IMR-90 (cell line): ENCODE measurements around the gene G3BP1. TPM values are rescaled to one million over a fixed set of nuclear protein-coding genes. Genes with fewer than 3 reads are reported as not detected.

Source experiments
- ATAC-seq: fragments of 200-7000 bp; cut with Tn5 transposase; 2 replicates; pipeline ENCODE4 v1.9.1; 2020; ENCODE audit warnings: low read depth, mild to moderate bottlenecking, moderate library complexity
- BruUV-seq: library from RNA; stranded (reverse); fragments of 400-500 nt; replicated peaks from 2 replicates; lab custom pipeline; 2021; lab: Mats Ljungman, UMichigan
- CTCF ChIA-PET: fragments of 300-600 bp; formaldehyde crosslinking; extraction: SDS; loops from one replicate; lab custom pipeline; 2021; ENCODE audit warnings: antibody characterized with exemption; lab: Yijun Ruan, JAX
- POLR2A ChIA-PET: fragments of 300-600 bp; sonication (Branson Sonifier 250); formaldehyde crosslinking; loops from one replicate; lab custom pipeline; 2022; ENCODE audit warnings: antibody characterized with exemption; ENCODE audit not compliant: unreplicated experiment; lab: Charles Lee
- DNase-seq: peaks from one replicate; pipeline ENCODE4 v3.0.0; 2013
- H2AFZ ChIP-seq: replicated peaks from 2 replicates; pipeline ENCODE3; 2013; ENCODE audit warnings: low read length, mild to moderate bottlenecking; ENCODE audit not compliant: poor library complexity
- H2AK5ac ChIP-seq: 2 replicates; pipeline ENCODE4 v1.6.1; 2013; ENCODE audit warnings: low read depth, low read length, inconsistent platforms
- H2AK9ac ChIP-seq: replicated peaks from 2 replicates; pipeline ENCODE3; 2013; ENCODE audit warnings: mild to moderate bottlenecking, low read depth, low read length, moderate library complexity; ENCODE audit not compliant: poor library complexity
- H2BK120ac ChIP-seq: 2 replicates; pipeline ENCODE4 v1.6.1; 2013; ENCODE audit warnings: low read depth, low read length, inconsistent platforms
- H2BK15ac ChIP-seq: 3 replicates; pipeline ENCODE4 v1.6.1; 2013; ENCODE audit warnings: low read depth, low read length, inconsistent platforms
- H2BK20ac ChIP-seq: 2 replicates; pipeline ENCODE4 v1.6.1; 2013; ENCODE audit warnings: low read depth, mild to moderate bottlenecking, inconsistent platforms, low read length, moderate library complexity
- H2BK5ac ChIP-seq: 2 replicates; pipeline ENCODE4 v1.6.1; 2013; ENCODE audit warnings: mild to moderate bottlenecking, low read depth, low read length, inconsistent platforms; ENCODE audit not compliant: poor library complexity, severe bottlenecking
- H3K14ac ChIP-seq: replicated peaks from 2 replicates; pipeline ENCODE4 v1.6.1; 2013; ENCODE audit warnings: low read depth, low read length, inconsistent platforms
- H3K18ac ChIP-seq: 2 replicates; pipeline ENCODE4 v1.6.1; 2013; ENCODE audit warnings: low read depth, low read length, control low read depth
- H3K23ac ChIP-seq: 2 replicates; pipeline ENCODE4 v1.6.1; 2013; ENCODE audit warnings: low read depth, low read length, inconsistent platforms
- H3K27ac ChIP-seq: 2 replicates; pipeline ENCODE4 v1.5.1; 2013; ENCODE audit warnings: mild to moderate bottlenecking, control low read depth, low read length; ENCODE audit not compliant: insufficient read depth
- H3K27me3 ChIP-seq: 2 replicates; pipeline ENCODE4 v1.6.1; 2013; ENCODE audit warnings: low read length; ENCODE audit not compliant: control insufficient read depth, insufficient read depth
- H3K36me3 ChIP-seq: 2 replicates; pipeline ENCODE4 v1.6.1; 2013; ENCODE audit warnings: low read length, mixed read lengths; ENCODE audit not compliant: control insufficient read depth, insufficient read depth
- H3K4ac ChIP-seq: 2 replicates; pipeline ENCODE4 v1.6.1; 2013; ENCODE audit warnings: low read depth, low read length, inconsistent platforms
- H3K4me1 ChIP-seq: 2 replicates; pipeline ENCODE4 v1.6.1; 2013; ENCODE audit warnings: low read length, mixed read lengths; ENCODE audit not compliant: control insufficient read depth, insufficient read depth
- H3K4me2 ChIP-seq: 2 replicates; pipeline ENCODE4 v1.6.1; 2013; ENCODE audit warnings: low read depth, mild to moderate bottlenecking, control low read depth, low read length, moderate library complexity
- H3K4me3 ChIP-seq: 2 replicates; pipeline ENCODE4 v1.5.1; 2013; ENCODE audit warnings: low read depth, mild to moderate bottlenecking, control low read depth, low read length, moderate library complexity; ENCODE audit not compliant: insufficient read depth
- H3K56ac ChIP-seq: 2 replicates; pipeline ENCODE4 v1.6.1; 2013; ENCODE audit warnings: low read length, inconsistent platforms; ENCODE audit not compliant: insufficient read depth; ENCODE audit errors: extremely low read depth
- H3K79me1 ChIP-seq, 2 experiments: 2 replicates each; pipeline ENCODE4 v1.6.1; 2013; ENCODE audit warnings: low read length in 2 of 2, inconsistent platforms in 1 of 2, low read depth in 1 of 2
- H3K9ac ChIP-seq: 2 replicates; pipeline ENCODE4 v1.6.1; 2013; ENCODE audit warnings: low read depth, low read length, control low read depth
- H3K9me1 ChIP-seq: 2 replicates; pipeline ENCODE4 v1.6.1; 2013; ENCODE audit warnings: low read length, inconsistent platforms; ENCODE audit not compliant: insufficient read depth
- H3K9me3 ChIP-seq: 2 replicates; pipeline ENCODE4 v1.6.1; 2013; ENCODE audit warnings: low read length; ENCODE audit not compliant: control insufficient read depth, insufficient read depth
- H4K20me1 ChIP-seq: 2 replicates; pipeline ENCODE4 v1.6.1; 2013; ENCODE audit warnings: low read length, inconsistent platforms; ENCODE audit not compliant: insufficient read depth
- H4K5ac ChIP-seq: 2 replicates; pipeline ENCODE4 v1.6.1; 2013; ENCODE audit warnings: mild to moderate bottlenecking, low read depth, low read length, control low read depth
- H4K8ac ChIP-seq, 2 experiments: 2 replicates each; pipeline ENCODE4 v1.6.1; 2013; ENCODE audit warnings: low read depth in 2 of 2, low read length in 2 of 2, control low read depth in 1 of 2, inconsistent platforms in 1 of 2
- H4K91ac ChIP-seq: 2 replicates; pipeline ENCODE4 v1.6.1; 2013; ENCODE audit warnings: low read depth, low read length, inconsistent platforms; ENCODE audit not compliant: insufficient read depth
- CTCF ChIP-seq: conservative IDR thresholded peaks from 2 replicates; pipeline ENCODE4 v1.5.1; 2012; ENCODE audit warnings: mild to moderate bottlenecking, low read depth, low read length, improper control_type of control experiment
- FOS ChIP-seq: fragments of 150-350 bp; IDR thresholded peaks from 2 replicates; pipeline ENCODE4 v1.6.1; 2016; ENCODE audit warnings: low read depth, low read length
- MAFK ChIP-seq: IDR thresholded peaks from 2 replicates; pipeline ENCODE4 v1.6.1; 2012; ENCODE audit warnings: low read depth, low read length, improper control_type of control experiment
- POLR2A ChIP-seq: IDR thresholded peaks from 2 replicates; pipeline ENCODE4 v1.6.1; 2012; ENCODE audit warnings: mild to moderate bottlenecking, low read depth, low read length
- RAD21 ChIP-seq: IDR thresholded peaks from 2 replicates; pipeline ENCODE4 v1.6.1; 2012; ENCODE audit warnings: low read length, improper control_type of control experiment
- RCOR1 ChIP-seq: IDR thresholded peaks from 2 replicates; pipeline ENCODE4 v1.6.1; 2012; ENCODE audit warnings: mild to moderate bottlenecking, low read length, improper control_type of control experiment; ENCODE audit not compliant: insufficient replicate concordance
- SMC3 ChIP-seq: fragments of 150-350 bp; IDR thresholded peaks from 2 replicates; pipeline ENCODE4 v1.6.1; 2016; ENCODE audit warnings: low read depth, mild to moderate bottlenecking, antibody characterized with exemption, low read length, moderate library complexity
- WGBS, 2 experiments: methylation state at CpG; one replicate each; pipeline versions ENCODE4 v1.1.5 to v1.1.7; 2013; ENCODE audit warnings: missing lambda C conversion rate in 2 of 2; ENCODE audit not compliant: insufficient read length in 1 of 2; ENCODE audit errors: extremely low coverage in 2 of 2; 5-methylcytosine and 5-hydroxymethylcytosine counted together
- dilution Hi-C: fragments of 300-500 bp; cut with HindIII; formaldehyde crosslinking; loops from one replicate; pipeline ENCODE4 v1.14.3; 2018; ENCODE audit warnings: low sequenced_read_pairs; ENCODE audit not compliant: unreplicated experiment
- in situ Hi-C: fragments of 300-500 bp; cut with MboI; formaldehyde crosslinking; loops from 3 replicates; pipeline ENCODE4 v1.14.3; 2019; ENCODE audit warnings: low sequenced_read_pairs, inconsistent platforms, mixed read lengths
- intact Hi-C: fragments of 100-400 bp; cut with micrococcal nuclease; formaldehyde crosslinking; loops from 2 replicates; pipeline ENCODE4 v1.10.0; 2022
- polyA plus RNA-seq, 3 experiments: library from polyadenylated mRNA; depleted of rRNA; stranded (reverse); fragments of >200 nt; gene quantifications; 2 replicates each; pipeline ENCODE4 v1.2.3, GENCODE V29; 2012; ENCODE audit warnings: low replicate concordance in 1 of 3
- total RNA-seq: library from RNA; depleted of rRNA; stranded (reverse); fragments of >200 nt; gene quantifications from 2 replicates; pipeline ENCODE4 v1.2.3, GENCODE V29; 2012

The G3BP1 gene
- total and polyA plus RNA-seq, 2 of the 4 experiments (the other 2 are of a cell fraction), result 40.2 to 482 TPM

GRCh38 chr5:151742870-151743294 is 28.9 kb upstream of the G3BP1 start:
- H3K9ac ChIP-seq, result no peak overlapping the region
- BruUV-seq, result no TSS peak
- in situ Hi-C loops (loop anchor here (5.0 to 10.0 kb wide), 3 partner anchors 81 to 598 kb away; no protein-coding TSS in a partner anchor), intact Hi-C loops (loop anchor here (1.0 to 5.0 kb wide), 4 partner anchors 221 to 426 kb away; partner anchors contain the start of gene SLC36A1), dilution Hi-C loops (no loop called here)
- H4K20me1 ChIP-seq, result 0 out of 2 replicates have a peak, but pooled peaks cover 4% of the 10 kb centered on the region
- H3K4me2 ChIP-seq, result no peak overlapping the region
- H3K4me1 ChIP-seq, result peaks cover 23% of the 10 kb centered on the region
- CTCF ChIA-PET, result interaction anchor here (0.6 to 4.9 kb wide), 5 partner anchors 27 to 91 kb away, joined by 3 to 55 read pairs (median 5); no protein-coding TSS in a partner anchor
- DNase-seq (peak; percentile 74), ATAC-seq (0 out of 2 replicates have a peak, but pooled peaks have one; percentile 10)
- peak overlapping the region; percentile 42; the same call in 1 of the 2 replicates for H3K18ac ChIP-seq
- 34% methylated on average over 3 of the region's 7 CpGs; no CpG with 5 or more reads in 1 of the 2 experiments for WGBS, 2 experiments
- H3K36me3 ChIP-seq, result peaks cover 9% of the 10 kb centered on the region
- H2AK9ac ChIP-seq, result peak overlapping the region; percentile 0
- H3K23ac ChIP-seq, result no peak overlapping the region
- H3K9me1 ChIP-seq, result peaks cover 15% of the 10 kb centered on the region
- peak overlapping the region; percentile 73 for H4K91ac ChIP-seq
- TF ChIP-seq RCOR1 (peak; percentile 16), MAFK (no peak), CTCF (peak; percentile 76), SMC3 (peak; percentile 84), POLR2A (peak; percentile 35; the same call in 1 of the 2 replicates), RAD21 (peak; percentile 88), FOS (no peak)
- POLR2A ChIA-PET, result interaction anchor here (0.8 kb wide), 1 partner anchor 60 kb away, joined by 4 read pairs; no protein-coding TSS in a partner anchor
- H3K27me3 ChIP-seq, result no peaks in the 10 kb centered on the region
- peak overlapping the region in 1 of 2 experiments; percentile 76; a peak in 2 of 4 replicates for H4K8ac ChIP-seq
- no peak overlapping the region for H3K4me3 ChIP-seq
- peak overlapping the region; percentile 23; the same call in 1 of the 2 replicates for H4K5ac ChIP-seq
- H3K14ac ChIP-seq, result 0 out of 2 replicates have a peak overlapping the region, but pooled peaks have one; percentile 14
- no peak overlapping the region for H2AFZ ChIP-seq
- H2BK15ac ChIP-seq, result peak overlapping the region; percentile 60; the same call in 1 of the 3 replicates
- peak overlapping the region; percentile 98 for H2BK5ac ChIP-seq
- H3K79me1 ChIP-seq, result peaks cover 8 to 40% of the 10 kb centered on the region in 2 experiments; a peak in 3 of 4 replicates
- H2BK120ac ChIP-seq, result peak overlapping the region; percentile 82
- H3K56ac ChIP-seq, result no peak overlapping the region
- H2AK5ac ChIP-seq, result peak overlapping the region; percentile 84
- peak overlapping the region; percentile 69 for H3K4ac ChIP-seq
- H3K27ac ChIP-seq, result peak overlapping the region; percentile 5; the same call in 1 of the 2 replicates
- peak overlapping the region; percentile 72 for H2BK20ac ChIP-seq
- no peaks in the 10 kb centered on the region for H3K9me3 ChIP-seq
